ENCODE measurements around the gene GYG1.

DNA sequence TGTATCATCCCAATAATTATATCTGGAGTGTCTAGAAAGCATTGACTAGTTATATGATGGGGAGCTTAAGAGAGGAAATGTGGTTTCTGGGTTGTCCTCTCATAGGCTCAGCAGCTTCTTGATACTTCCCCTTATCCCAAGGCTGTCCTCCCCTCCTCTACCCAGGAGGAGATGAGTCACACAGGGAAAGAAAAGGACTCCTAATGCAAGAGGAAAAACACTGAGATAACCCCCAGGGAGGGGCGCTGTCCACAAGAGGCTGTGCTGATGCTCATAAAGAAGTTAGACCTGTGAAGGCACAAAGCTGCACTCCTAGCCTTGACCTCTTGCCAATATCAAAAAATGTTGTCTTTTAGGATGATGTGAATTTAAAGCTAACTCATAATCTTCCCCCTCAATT, 28.8 kb upstream of the GYG1 start:
- TF ChIP-seq, protein P1, sequence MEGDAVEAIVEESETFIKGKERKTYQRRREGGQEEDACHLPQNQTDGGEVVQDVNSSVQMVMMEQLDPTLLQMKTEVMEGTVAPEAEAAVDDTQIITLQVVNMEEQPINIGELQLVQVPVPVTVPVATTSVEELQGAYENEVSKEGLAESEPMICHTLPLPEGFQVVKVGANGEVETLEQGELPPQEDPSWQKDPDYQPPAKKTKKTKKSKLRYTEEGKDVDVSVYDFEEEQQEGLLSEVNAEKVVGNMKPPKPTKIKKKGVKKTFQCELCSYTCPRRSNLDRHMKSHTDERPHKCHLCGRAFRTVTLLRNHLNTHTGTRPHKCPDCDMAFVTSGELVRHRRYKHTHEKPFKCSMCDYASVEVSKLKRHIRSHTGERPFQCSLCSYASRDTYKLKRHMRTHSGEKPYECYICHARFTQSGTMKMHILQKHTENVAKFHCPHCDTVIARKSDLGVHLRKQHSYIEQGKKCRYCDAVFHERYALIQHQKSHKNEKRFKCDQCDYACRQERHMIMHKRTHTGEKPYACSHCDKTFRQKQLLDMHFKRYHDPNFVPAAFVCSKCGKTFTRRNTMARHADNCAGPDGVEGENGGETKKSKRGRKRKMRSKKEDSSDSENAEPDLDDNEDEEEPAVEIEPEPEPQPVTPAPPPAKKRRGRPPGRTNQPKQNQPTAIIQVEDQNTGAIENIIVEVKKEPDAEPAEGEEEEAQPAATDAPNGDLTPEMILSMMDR (IDR thresholded peaks at IDR 0.05): no peak
- TF ChIP-seq EP300 (IDR thresholded peaks at IDR 0.05; ENCODE audit: low read depth) (no peak), POLR2AphosphoS5 (IDR thresholded peaks at IDR 0.05) (no peak), POLR2A (IDR thresholded peaks at IDR 0.05) (no peak)
